ENCODE results near the gene GTPBP1. TPM values are rescaled to one million over a fixed set of nuclear protein-coding genes. Genes with fewer than 3 reads are reported as not detected.

Gene GTPBP1
- total RNA-seq, 4 donors from 2014 or later = 16.2 to 71.5 (median 56.1) TPM

- H3K27ac ChIP-seq = peak overlapping the region; percentile 25 to 56
- H3K4me1 ChIP-seq = peaks cover 0 to 22% of the 10 kb centered on the region in 2 donors
- no peak overlapping the region for H3K4me3 ChIP-seq
- no peak for DNase-seq
- H3K9me3 ChIP-seq = no peaks in the 10 kb centered on the region
- intact Hi-C loops (cut with DNase I; ENCODE audit: low total_unique reads) = no loop called here
- H3K36me3 ChIP-seq = no peaks in the 10 kb centered on the region
- H3K27me3 ChIP-seq = no peaks in the 10 kb centered on the region
- TF ChIP-seq CTCF (IDR thresholded peaks at IDR 0.05) = no peak
- TF ChIP-seq POLR2A (IDR thresholded peaks at IDR 0.05) = no peak
Measured at GRCh38 chr22:38697425-38698089, 8.2 kb upstream of the GTPBP1 start.

GRCh38 chr22:38698407-38699094, 7.2 kb upstream of the GTPBP1 start:
- TF ChIP-seq CTCF (IDR thresholded peaks at IDR 0.05) (no peak), POLR2A (IDR thresholded peaks at IDR 0.05) (no peak)
- H3K9me3 ChIP-seq = no peaks in the 10 kb centered on the region
- no peak for DNase-seq
- peak overlapping the region in 1 of 2 donors; percentile 97 for H3K27ac ChIP-seq
- H3K36me3 ChIP-seq = no peaks in the 10 kb centered on the region
- peaks cover 0 to 22% of the 10 kb centered on the region in 2 donors for H3K4me1 ChIP-seq
- no peaks in the 10 kb centered on the region for H3K27me3 ChIP-seq
- intact Hi-C loops (cut with DNase I; ENCODE audit: low total_unique reads) = no loop called here
- H3K4me3 ChIP-seq = peak overlapping the region; percentile 60 to 82

- Histone ChIP-seq H3K4me1 (peaks cover 0 to 22% of the 10 kb centered on the region in 2 donors), H3K4me3 (peak overlapping the region; percentile 60 to 82), H3K36me3 (no peaks in the 10 kb centered on the region), H3K27me3 (no peaks in the 10 kb centered on the region), H3K9me3 (no peaks in the 10 kb centered on the region), H3K27ac (peak overlapping the region; percentile 97 to 98)
- no peak for DNase-seq
- intact Hi-C loops (cut with DNase I; ENCODE audit: low total_unique reads) = no loop called here
- TF ChIP-seq POLR2A (IDR thresholded peaks at IDR 0.05) (no peak), CTCF (IDR thresholded peaks at IDR 0.05) (no peak)
Measured at GRCh38 chr22:38699143-38699542, 6.6 kb upstream of the GTPBP1 start.

- intact Hi-C loops (cut with DNase I; ENCODE audit: low total_unique reads) = no loop called here
- Histone ChIP-seq H3K36me3 (no peaks in the 10 kb centered on the region), H3K4me3 (peak overlapping the region; percentile 60 to 82), H3K4me1 (peaks cover 0 to 22% of the 10 kb centered on the region in 2 donors), H3K9me3 (no peaks in the 10 kb centered on the region), H3K27ac (peak overlapping the region; percentile 97 to 98), H3K27me3 (no peaks in the 10 kb centered on the region)
- DNase-seq = no peak
- TF ChIP-seq POLR2A (IDR thresholded peaks at IDR 0.05) (no peak), CTCF (IDR thresholded peaks at IDR 0.05) (no peak)
Measured at GRCh38 chr22:38699784-38700183, 6.0 kb upstream of the GTPBP1 start.

GRCh38 chr22:38700270-38700788, 5.4 kb upstream of the GTPBP1 start:
- no peaks in the 10 kb centered on the region for H3K36me3 ChIP-seq
- H3K27ac ChIP-seq = peak overlapping the region; percentile 97 to 98
- TF ChIP-seq CTCF (IDR thresholded peaks at IDR 0.05) (no peak), POLR2A (IDR thresholded peaks at IDR 0.05) (no peak)
- intact Hi-C loops (cut with DNase I; ENCODE audit: low total_unique reads) = no loop called here
- H3K9me3 ChIP-seq = no peaks in the 10 kb centered on the region
- no peak for DNase-seq
- H3K4me3 ChIP-seq = peak overlapping the region; percentile 60 to 82
- no peaks in the 10 kb centered on the region for H3K27me3 ChIP-seq
- H3K4me1 ChIP-seq = peaks cover 0 to 22% of the 10 kb centered on the region in 2 donors

Data from uterus (tissue), 4 donors.